Small intestine (tissue), 7 donors: ENCODE results near the gene FRMD1. TPM values are rescaled to one million over a fixed set of nuclear protein-coding genes. Genes with fewer than 3 reads are reported as not detected.

Experiments used
- DNase-seq, 2 donors: peaks; one replicate each; pipeline versions ENCODE4 v3.0.0 to v3.0.0-alpha.2; 2013
- FAIRE-seq: peaks from 2 replicates; lab custom pipeline; 2012; peaks lifted over from hg19 to GRCh38; lab: Jason Lieb, UNC
- H3K27ac ChIP-seq, 3 donors: one replicate each; pipeline ENCODE4 v1.5.1; 2013; ENCODE audit warnings: low read length in 2 of 3, mild to moderate bottlenecking in 2 of 3, control low read depth in 1 of 3, inconsistent platforms in 1 of 3, low read depth in 1 of 3, moderate library complexity in 1 of 3
- H3K27me3 ChIP-seq, 3 donors: one replicate each; pipeline ENCODE4 v1.6.1; 2013; ENCODE audit warnings: low read length in 3 of 3, inconsistent platforms in 1 of 3; ENCODE audit not compliant: control insufficient read depth in 3 of 3, insufficient read depth in 3 of 3
- H3K36me3 ChIP-seq, 3 donors: one replicate each; pipeline ENCODE4 v1.6.1; 2013; ENCODE audit warnings: low read length in 3 of 3, inconsistent platforms in 1 of 3, low read depth in 1 of 3, mild to moderate bottlenecking in 1 of 3, moderate library complexity in 1 of 3; ENCODE audit not compliant: control insufficient read depth in 3 of 3, insufficient read depth in 2 of 3
- H3K4me1 ChIP-seq, 3 donors: one replicate each; pipeline ENCODE4 v1.6.1; 2013; ENCODE audit warnings: low read length in 2 of 3, inconsistent platforms in 1 of 3, low read depth in 1 of 3, mild to moderate bottlenecking in 1 of 3, moderate library complexity in 1 of 3; ENCODE audit not compliant: control insufficient read depth in 3 of 3, insufficient read depth in 2 of 3
- H3K4me3 ChIP-seq, 3 donors: one replicate each; pipeline ENCODE4 v1.5.1; 2013; ENCODE audit warnings: low read length in 3 of 3, control low read depth in 1 of 3, inconsistent platforms in 1 of 3, low read depth in 1 of 3, mild to moderate bottlenecking in 1 of 3, moderate library complexity in 1 of 3
- H3K9me3 ChIP-seq, 2 donors: one replicate each; pipeline ENCODE4 v1.6.1; 2013; ENCODE audit warnings: low read depth in 1 of 2, low read length in 1 of 2; ENCODE audit not compliant: control insufficient read depth in 2 of 2, insufficient read depth in 1 of 2
- WGBS, 3 donors: extraction: QIAGEN DNeasy Blood & Tissue Kit; methylation state at CpG; one replicate each; pipeline ENCODE4 v1.1.7; 2013; 5-methylcytosine and 5-hydroxymethylcytosine counted together
- polyA plus RNA-seq, 4 donors: library from polyadenylated mRNA; stranded (reverse) in 3 of 4; unstranded in 1 of 4; fragments of 200-250 nt in 3 of 4; fragments of 120-200 nt in 1 of 4; gene quantifications; one replicate each; pipeline versions ENCODE4 v1.2.1 to v1.2.3, GENCODE V29; 2013
- donor health status: healthy with polysubstance abuse.
- donor health status: control.
- donor health status: control.
- donor health status: Bipolar disorder and iron deficiency.
- donor health status: healthy.

Gene FRMD1
- polyA plus RNA-seq, 4 donors, result 0.15 to 11.5 (median 1.3) TPM

DNA sequence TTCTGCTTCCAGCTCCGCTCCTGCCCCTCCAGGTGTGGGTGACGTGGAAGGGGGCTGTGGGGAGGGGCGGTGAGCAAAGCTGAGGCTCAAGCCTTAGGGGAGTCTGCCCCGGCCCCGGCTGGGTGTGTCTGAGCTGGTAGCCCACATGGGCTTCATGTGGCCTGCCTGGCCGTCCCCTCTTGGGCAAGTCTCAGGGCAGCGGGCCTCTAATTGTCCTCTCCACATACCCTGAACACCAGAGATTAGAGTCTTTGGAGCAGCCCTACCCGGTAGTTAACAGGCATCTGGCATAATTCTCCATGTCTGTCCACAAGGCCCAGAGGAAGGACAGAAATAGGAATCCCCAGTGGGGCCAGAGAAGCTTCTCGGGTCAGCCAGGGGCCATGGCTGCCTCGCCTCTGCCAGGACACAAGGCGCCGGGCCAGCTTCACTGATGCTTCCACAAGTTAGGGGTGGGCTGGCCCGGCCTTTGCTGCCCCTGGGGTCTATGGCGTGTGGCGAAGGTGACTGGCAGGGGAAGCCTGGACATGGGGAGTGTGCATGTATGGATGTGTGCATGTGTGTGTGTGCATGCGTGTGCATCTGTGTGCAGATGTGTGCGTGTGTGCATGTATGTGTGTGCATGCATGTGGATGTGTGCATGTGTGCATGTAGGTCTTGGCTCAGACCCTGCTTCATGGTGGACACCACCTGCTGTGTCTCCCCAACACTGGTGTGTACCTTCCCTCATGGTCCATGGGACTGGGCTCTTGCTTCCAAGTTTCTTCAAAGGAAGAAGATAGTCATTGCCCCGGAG, 24.0 kb downstream of the FRMD1 start:
- 71 to 87% (median 84%) methylated on average over 18 of the region's 18 CpGs for WGBS, 3 donors
- Histone ChIP-seq H3K4me3 (no peak overlapping the region), H3K27me3 (no peaks in the 10 kb centered on the region), H3K9me3 (no peaks in the 10 kb centered on the region), H3K27ac (no peak overlapping the region), H3K4me1 (no peaks in the 10 kb centered on the region), H3K36me3 (no peaks in the 10 kb centered on the region)
- FAIRE-seq (no peak), DNase-seq (no peak)

DNA sequence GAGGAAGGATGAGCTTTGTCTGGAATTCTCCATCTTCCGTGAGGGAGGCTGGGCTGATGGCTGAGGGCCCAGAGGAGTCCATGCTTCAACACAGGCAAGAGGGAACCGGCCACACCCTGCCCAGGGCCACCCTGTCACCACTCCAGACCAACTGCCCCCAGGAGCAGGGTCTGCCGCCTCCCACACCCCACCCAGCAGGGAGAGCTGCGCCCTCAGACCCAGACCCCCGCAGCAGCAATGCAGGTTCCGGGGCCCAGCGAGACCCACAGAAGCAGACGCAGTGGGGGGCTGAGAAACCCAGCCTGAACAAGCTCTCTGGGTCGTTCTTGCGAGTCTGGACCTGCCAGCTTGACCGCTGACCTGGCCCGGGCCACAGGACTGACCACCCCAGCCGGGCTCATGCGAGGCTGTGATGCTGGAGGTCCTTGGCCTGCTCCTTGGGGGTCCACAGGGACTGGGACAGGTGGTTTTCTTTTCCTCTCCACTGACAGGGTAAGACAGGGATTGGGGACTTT, 25.0 kb downstream of the FRMD1 start:
- Histone ChIP-seq H3K9me3 (no peaks in the 10 kb centered on the region), H3K36me3 (no peaks in the 10 kb centered on the region), H3K27ac (no peak overlapping the region), H3K4me3 (no peak overlapping the region), H3K27me3 (no peaks in the 10 kb centered on the region), H3K4me1 (no peaks in the 10 kb centered on the region)
- FAIRE-seq, result no peak
- 82 to 91% (median 85%) methylated on average over 10 to 14 of the region's 14 CpGs for WGBS, 3 donors
- no peak for DNase-seq

DNA sequence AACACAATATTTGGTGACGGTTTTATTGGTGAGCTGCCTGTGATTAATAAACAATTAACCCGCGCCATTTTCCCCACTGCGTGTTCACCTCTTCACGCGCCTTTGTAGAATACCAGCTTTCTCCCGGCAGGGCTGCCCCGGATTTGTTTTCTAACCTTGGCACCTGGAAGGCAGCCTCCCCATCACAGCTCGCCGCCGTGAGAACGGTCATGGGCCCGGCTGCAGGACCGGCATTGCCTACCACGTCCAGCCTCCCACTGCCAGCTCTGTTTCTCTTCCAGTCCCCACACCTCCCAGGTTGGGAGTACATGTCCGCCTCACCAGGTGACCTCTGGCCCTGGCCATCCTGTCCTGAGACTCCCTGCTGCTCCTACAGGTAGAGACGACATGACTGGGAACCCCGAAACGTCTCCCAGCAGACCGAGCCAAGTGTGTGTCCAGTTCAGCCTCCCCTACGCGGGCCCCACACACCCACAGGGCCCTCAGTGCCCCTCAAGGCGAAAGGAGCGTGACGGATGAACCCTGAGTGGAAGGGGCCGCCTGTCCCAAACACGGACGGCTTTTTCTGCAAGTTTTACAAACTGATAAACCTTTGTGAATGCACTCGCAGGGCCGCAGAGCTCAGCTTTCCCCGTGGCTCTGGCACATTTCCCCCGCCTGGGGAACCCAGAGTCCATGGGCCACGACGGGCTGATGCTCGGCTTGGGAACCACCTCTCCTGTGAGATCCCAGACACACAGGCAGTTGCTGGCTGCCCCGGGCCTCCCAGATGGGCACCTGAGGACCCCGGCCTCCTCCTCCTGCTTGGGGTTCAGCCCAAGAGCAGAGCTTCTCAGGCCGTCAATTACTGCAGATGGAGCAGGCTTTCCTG, 25.7 kb downstream of the FRMD1 start:
- no peak for FAIRE-seq

DNA sequence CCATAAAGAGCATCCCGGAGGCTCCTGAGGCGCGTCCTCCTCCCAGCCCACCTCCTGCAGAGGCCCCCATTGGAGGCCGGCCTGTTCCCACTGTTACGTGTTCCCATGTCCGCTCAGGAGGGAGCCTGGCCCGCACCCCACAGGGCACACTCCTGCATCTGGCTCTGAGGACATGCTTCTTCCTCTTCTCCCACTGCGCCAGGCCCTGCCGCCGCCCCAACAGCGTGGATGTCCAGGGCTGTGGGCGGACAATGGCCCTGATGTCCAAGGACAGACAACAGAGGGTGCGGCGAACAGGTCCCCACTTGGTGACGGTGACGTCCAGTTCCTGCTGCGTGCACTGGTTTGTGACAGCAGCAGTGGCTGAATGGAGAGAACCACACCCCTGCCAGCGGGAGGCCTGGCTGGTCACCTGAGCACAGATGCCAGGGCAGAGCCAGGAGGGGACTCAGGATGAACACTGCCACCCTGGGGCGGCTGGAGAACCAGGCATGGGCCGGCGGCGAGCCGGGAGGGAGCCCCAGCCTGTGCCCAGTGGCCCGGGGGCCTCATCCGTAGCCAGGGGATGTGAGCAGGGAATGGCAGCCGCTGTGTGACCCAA, 26.6 kb downstream of the FRMD1 start:
- Histone ChIP-seq H3K27me3 (no peaks in the 10 kb centered on the region), H3K4me3 (no peak overlapping the region), H3K27ac (no peak overlapping the region), H3K36me3 (no peaks in the 10 kb centered on the region), H3K4me1 (no peaks in the 10 kb centered on the region), H3K9me3 (no peaks in the 10 kb centered on the region)
- no peak for DNase-seq
- no peak for FAIRE-seq
- 84 to 90% (median 90%) methylated on average over 26 of the region's 26 CpGs for WGBS, 3 donors

More for the DNA sequence above, 25.7 kb downstream of the FRMD1 start:
- H3K4me3 ChIP-seq, result no peak overlapping the region
- H3K27me3 ChIP-seq, result no peaks in the 10 kb centered on the region
- no peak for DNase-seq
- H3K27ac ChIP-seq, result no peak overlapping the region
- 83 to 89% (median 87%) methylated on average over 38 of the region's 38 CpGs for WGBS, 3 donors
- H3K9me3 ChIP-seq, result no peaks in the 10 kb centered on the region
- H3K36me3 ChIP-seq, result no peaks in the 10 kb centered on the region
- H3K4me1 ChIP-seq, result no peaks in the 10 kb centered on the region

DNA sequence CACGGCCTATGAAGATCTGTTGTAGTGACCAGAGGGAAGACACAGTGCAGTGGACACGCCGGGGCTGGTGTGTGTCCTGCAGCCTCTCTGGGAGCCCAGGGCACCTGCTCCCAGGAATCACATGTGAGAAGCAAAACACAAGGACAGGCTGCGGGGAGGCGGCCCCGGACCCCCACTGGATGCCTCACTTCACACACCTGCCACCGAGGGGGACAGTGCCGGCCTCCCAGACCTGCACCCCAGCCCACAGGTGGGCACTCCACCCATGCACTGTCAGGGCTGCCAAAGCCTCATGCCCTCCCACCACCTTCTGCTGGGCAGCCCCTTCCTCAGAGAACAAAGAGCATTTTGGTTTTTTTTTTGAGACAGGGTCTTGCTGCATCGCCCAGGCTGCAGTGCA, 27.4 kb downstream of the FRMD1 start:
- Histone ChIP-seq H3K27me3 (no peaks in the 10 kb centered on the region), H3K36me3 (no peaks in the 10 kb centered on the region), H3K9me3 (no peaks in the 10 kb centered on the region), H3K27ac (no peak overlapping the region), H3K4me3 (no peak overlapping the region), H3K4me1 (no peaks in the 10 kb centered on the region)
- DNase-seq (no peak), FAIRE-seq (no peak)
- WGBS, 3 donors, result 90 to 92% (median 90%) methylated on average over 8 to 9 of the region's 9 CpGs

DNA sequence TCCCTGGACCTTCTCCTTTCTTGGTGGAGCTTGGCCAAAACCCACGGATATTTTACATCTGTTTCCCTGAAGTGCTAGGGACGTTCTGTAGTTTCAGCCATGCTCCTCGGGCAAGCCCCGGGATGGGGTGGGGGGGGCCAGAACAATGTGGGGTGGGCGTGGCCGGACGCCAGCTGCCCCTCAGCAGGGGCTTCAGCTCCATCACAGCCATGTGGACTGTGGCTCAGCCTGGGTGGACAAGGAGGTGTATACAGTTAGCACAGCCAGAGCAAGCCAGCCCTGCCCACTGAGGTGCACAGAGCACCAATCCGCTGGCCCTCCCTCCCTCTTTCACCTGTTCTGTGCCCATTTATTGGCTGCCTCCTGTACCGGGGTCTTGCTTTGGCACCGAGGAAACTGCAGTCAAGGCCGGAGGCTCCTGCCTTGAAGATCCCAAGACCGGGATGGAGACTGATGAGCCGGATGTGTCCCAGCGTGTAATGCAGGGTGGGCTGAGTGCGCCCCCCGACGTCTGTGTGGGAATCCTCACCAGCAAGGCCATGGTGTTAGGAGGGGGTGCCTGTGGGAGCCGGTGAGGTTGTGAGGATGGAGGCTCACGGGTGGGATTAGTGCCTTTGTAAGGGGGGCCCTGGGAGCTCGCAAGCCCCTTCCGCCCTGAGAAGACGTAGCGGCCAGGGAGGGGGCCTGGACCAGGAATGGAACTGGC, 28.0 kb downstream of the FRMD1 start:
- no peaks in the 10 kb centered on the region for H3K4me1 ChIP-seq
- no peak overlapping the region for H3K4me3 ChIP-seq
- DNase-seq (no peak), FAIRE-seq (no peak)
- no peaks in the 10 kb centered on the region for H3K36me3 ChIP-seq
- H3K27ac ChIP-seq, result no peak overlapping the region
- 69 to 74% (median 72%) methylated on average over 23 of the region's 23 CpGs for WGBS, 3 donors
- H3K9me3 ChIP-seq, result no peaks in the 10 kb centered on the region
- no peaks in the 10 kb centered on the region for H3K27me3 ChIP-seq

DNA sequence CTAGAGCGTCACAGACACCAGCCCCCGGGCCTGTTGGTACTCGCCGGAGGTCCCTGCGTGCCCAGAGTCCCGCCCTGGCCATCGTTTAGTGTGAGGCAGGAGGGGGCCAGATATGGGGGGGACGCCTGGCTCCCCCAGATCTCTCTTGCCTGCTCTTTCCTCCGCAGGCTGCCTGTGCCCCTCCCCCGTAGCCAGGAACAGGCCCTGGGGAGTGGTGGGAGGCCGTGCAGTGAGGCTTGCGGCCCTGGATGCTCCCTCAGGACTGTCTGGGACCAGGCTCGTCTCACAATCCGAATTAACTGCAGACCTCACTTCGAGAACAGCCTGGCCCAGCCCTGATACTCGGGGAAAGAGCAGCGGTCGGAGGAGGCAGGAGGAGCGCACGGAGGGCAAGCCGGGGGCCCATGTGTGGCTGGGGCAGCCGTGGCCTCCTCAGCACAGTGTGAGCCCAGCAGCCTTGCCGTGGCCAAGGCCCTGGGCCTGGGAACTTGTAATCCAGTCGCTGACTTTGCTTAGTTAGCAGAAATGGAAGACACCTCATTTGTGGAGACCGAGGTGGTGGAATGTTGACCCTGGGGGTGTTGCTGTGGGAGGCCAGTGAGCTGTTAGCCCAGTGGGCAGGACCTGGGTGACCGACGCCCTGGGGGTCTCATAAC, 28.7 kb downstream of the FRMD1 start:
- no peak for FAIRE-seq
- Histone ChIP-seq H3K36me3 (no peaks in the 10 kb centered on the region), H3K4me3 (no peak overlapping the region), H3K9me3 (no peaks in the 10 kb centered on the region), H3K27me3 (no peaks in the 10 kb centered on the region), H3K4me1 (no peaks in the 10 kb centered on the region), H3K27ac (no peak overlapping the region)
- 86 to 90% (median 87%) methylated on average over 27 of the region's 27 CpGs for WGBS, 3 donors
- no peak for DNase-seq
